HepG2 (cell line): Measurements from ENCODE around the gene POFUT1. TPM values are rescaled to one million over a fixed set of nuclear protein-coding genes. Genes with fewer than 3 reads are reported as not detected.

Experiments
- FIP1L1 ChIP-seq: fragments of 200-400 bp; formaldehyde crosslinking; IDR thresholded peaks from 2 replicates; pipeline ENCODE4 v1.6.1; 2018; ENCODE audit warnings: low read depth, mild to moderate bottlenecking, low read length, moderate library complexity, borderline replicate concordance; ENCODE audit not compliant: insufficient read depth
- GTF3A ChIP-seq: sonication (generic); formaldehyde crosslinking; conservative IDR thresholded peaks from 2 replicates; pipeline ENCODE4 v1.4.0; 2020; ENCODE audit warnings: mild to moderate bottlenecking, missing genetic modification reagents
- MAFF ChIP-seq: IDR thresholded peaks from 2 replicates; pipeline ENCODE4 v1.6.1; 2011; ENCODE audit warnings: low read depth, low read length, improper control_type of control experiment
- MAFK ChIP-seq, 2 experiments: IDR thresholded peaks in 1 of 2; conservative IDR thresholded peaks in 1 of 2; 2 replicates each; pipeline ENCODE4 v1.6.1; 2011; ENCODE audit warnings: improper control_type of control experiment in 2 of 2, low read length in 2 of 2
- MXI1 ChIP-seq: IDR thresholded peaks from 3 replicates; pipeline ENCODE4 v1.6.1; 2012; ENCODE audit warnings: low read depth, low read length, inconsistent platforms, borderline replicate concordance
- NONO ChIP-seq, 2 experiments: fragments of 450-650 bp in 1 of 2; sonication (generic) in 1 of 2; formaldehyde crosslinking in 1 of 2; IDR thresholded peaks in 1 of 2; conservative IDR thresholded peaks in 1 of 2; 2 replicates each; pipeline versions ENCODE4 v1.6.1 to v1.8.0; 2017 to 2022; ENCODE audit warnings: mild to moderate bottlenecking in 1 of 2, missing genetic modification reagents in 1 of 2, moderate library complexity in 1 of 2
- RBM22 ChIP-seq: fragments of 200-400 bp; formaldehyde crosslinking; optimal IDR thresholded peaks from 2 replicates; pipeline ENCODE3; 2017; ENCODE audit warnings: mild to moderate bottlenecking, low read length, moderate library complexity
- REL ChIP-seq: sonication (generic); formaldehyde crosslinking; conservative IDR thresholded peaks from 2 replicates; pipeline ENCODE4 v1.8.0; 2022; ENCODE audit warnings: mild to moderate bottlenecking, missing genetic modification reagents, moderate library complexity
- SCMH1 ChIP-seq: sonication (generic); formaldehyde crosslinking; IDR thresholded peaks from 2 replicates; pipeline ENCODE4 v1.9.0; 2021; ENCODE audit warnings: missing genetic modification reagents, mild to moderate bottlenecking, borderline replicate concordance
- ZNF20 ChIP-seq: sonication (generic); formaldehyde crosslinking; IDR thresholded peaks from 2 replicates; pipeline ENCODE4 v1.4.0; 2020; ENCODE audit warnings: mild to moderate bottlenecking, moderate library complexity, missing genetic modification reagents
- ZNF44 ChIP-seq: sonication (generic); formaldehyde crosslinking; IDR thresholded peaks from 2 replicates; pipeline ENCODE4 v1.5.1; 2020; ENCODE audit warnings: mild to moderate bottlenecking, missing genetic modification reagents
- ZNF724P ChIP-seq: sonication (generic); formaldehyde crosslinking; IDR thresholded peaks from 2 replicates; pipeline ENCODE4 v1.8.0; 2022; ENCODE audit warnings: missing genetic modification reagents, borderline replicate concordance
- polyA plus RNA-seq, 8 experiments: library from polyadenylated mRNA; depleted of rRNA in 3 of 8; stranded (reverse) in 7 of 8; unstranded in 1 of 8; fragments of >200 nt; fragmentation: Illumina TruSeq in 4 of 8; extraction: Trizol in 4 of 8; gene quantifications; 2 replicates each; pipeline versions ENCODE4 v1.2.1 to v1.2.3, GENCODE V29; 2011 to 2016; ENCODE audit warnings: low read depth in 4 of 8, missing spikeins in 1 of 8, mixed read lengths in 1 of 8; ENCODE audit not compliant: insufficient read depth in 1 of 8
- total RNA-seq, 5 experiments: library from RNA; depleted of rRNA; stranded (reverse); fragments of >200 nt; fragmentation: Illumina TruSeq; extraction: Trizol; gene quantifications; 2 replicates each; pipeline ENCODE4 v1.2.3, GENCODE V29; 2016; ENCODE audit warnings: low read depth in 1 of 5
- TF ChIP-seq, protein P1 (sequence below): sonication (generic); formaldehyde crosslinking; IDR thresholded peaks from 2 replicates; pipeline ENCODE4 v1.9.0; 2021; ENCODE audit warnings: missing genetic modification reagents, borderline replicate concordance
- TF ChIP-seq, protein P2 (sequence below): IDR thresholded peaks from 2 replicates; pipeline ENCODE4 v1.6.1; 2016; ENCODE audit warnings: low read depth, control low read depth
- TF ChIP-seq, protein P3 (sequence below): sonication (generic); formaldehyde crosslinking; IDR thresholded peaks from 2 replicates; pipeline ENCODE4 v1.4.0; 2020; ENCODE audit warnings: missing genetic modification reagents, mild to moderate bottlenecking, borderline replicate concordance
- TF ChIP-seq, protein P4 (sequence below): sonication (generic); formaldehyde crosslinking; IDR thresholded peaks from 2 replicates; pipeline ENCODE4 v1.8.1; 2022; ENCODE audit warnings: low read depth, mild to moderate bottlenecking, missing genetic modification reagents
- TF ChIP-seq, protein P5 (sequence below): sonication (generic); formaldehyde crosslinking; IDR thresholded peaks from 2 replicates; pipeline ENCODE4 v1.8.0; 2022; ENCODE audit warnings: missing genetic modification reagents, mild to moderate bottlenecking, moderate library complexity, borderline replicate concordance

POFUT1 gene
- total and polyA plus RNA-seq, 2 of the 13 experiments (the other 11 are each of a cell fraction or from before 2014, with no cell fraction given): 35.5 to 58.3 TPM

DNA sequence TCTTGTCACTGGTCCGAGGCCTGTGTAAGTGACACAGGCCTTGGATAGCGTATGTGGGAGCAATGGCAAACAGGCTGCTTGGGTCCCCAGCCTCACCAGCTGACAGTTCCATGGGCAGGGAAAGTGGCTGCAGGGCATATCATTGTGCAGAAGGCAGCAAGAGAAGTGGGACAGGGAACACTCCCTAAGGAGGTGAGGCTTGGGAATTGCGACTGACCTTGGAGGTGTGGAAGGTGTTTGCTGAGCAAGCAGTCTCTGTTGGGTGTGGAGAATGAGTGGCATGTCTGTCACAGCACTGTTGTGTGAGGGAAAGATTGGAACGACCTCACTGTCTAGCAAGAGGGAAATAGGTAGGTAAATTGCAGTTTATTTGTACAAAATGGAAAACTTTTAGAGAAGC, 16.8 kb downstream of the POFUT1 start (continued):
- TF ChIP-seq, protein P1, sequence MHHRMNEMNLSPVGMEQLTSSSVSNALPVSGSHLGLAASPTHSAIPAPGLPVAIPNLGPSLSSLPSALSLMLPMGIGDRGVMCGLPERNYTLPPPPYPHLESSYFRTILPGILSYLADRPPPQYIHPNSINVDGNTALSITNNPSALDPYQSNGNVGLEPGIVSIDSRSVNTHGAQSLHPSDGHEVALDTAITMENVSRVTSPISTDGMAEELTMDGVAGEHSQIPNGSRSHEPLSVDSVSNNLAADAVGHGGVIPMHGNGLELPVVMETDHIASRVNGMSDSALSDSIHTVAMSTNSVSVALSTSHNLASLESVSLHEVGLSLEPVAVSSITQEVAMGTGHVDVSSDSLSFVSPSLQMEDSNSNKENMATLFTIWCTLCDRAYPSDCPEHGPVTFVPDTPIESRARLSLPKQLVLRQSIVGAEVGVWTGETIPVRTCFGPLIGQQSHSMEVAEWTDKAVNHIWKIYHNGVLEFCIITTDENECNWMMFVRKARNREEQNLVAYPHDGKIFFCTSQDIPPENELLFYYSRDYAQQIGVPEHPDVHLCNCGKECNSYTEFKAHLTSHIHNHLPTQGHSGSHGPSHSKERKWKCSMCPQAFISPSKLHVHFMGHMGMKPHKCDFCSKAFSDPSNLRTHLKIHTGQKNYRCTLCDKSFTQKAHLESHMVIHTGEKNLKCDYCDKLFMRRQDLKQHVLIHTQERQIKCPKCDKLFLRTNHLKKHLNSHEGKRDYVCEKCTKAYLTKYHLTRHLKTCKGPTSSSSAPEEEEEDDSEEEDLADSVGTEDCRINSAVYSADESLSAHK: no peak
- no peak for TF ChIP-seq MXI1
- no peak for TF ChIP-seq SCMH1 (CRISPR knock-in tag)
- peak; percentile 20 to 55; a peak in 2 of 4 replicates for TF ChIP-seq MAFK (conservative IDR thresholded peaks at IDR 0.05 in 1 of 2, IDR thresholded peaks at IDR 0.05 in 1 of 2; ENCODE audit: low read length in 2 of 2)
- TF ChIP-seq, protein P2, sequence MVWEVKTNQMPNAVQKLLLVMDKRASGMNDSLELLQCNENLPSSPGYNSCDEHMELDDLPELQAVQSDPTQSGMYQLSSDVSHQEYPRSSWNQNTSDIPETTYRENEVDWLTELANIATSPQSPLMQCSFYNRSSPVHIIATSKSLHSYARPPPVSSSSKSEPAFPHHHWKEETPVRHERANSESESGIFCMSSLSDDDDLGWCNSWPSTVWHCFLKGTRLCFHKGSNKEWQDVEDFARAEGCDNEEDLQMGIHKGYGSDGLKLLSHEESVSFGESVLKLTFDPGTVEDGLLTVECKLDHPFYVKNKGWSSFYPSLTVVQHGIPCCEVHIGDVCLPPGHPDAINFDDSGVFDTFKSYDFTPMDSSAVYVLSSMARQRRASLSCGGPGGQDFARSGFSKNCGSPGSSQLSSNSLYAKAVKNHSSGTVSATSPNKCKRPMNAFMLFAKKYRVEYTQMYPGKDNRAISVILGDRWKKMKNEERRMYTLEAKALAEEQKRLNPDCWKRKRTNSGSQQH (CRISPR knock-in tag): no peak
- TF ChIP-seq GTF3A (CRISPR knock-in tag): no peak
- TF ChIP-seq REL (CRISPR knock-in tag): 0 out of 2 replicates have a peak, but pooled peaks have one; percentile 33
- TF ChIP-seq MAFF: 0 out of 2 replicates have a peak, but pooled peaks have one; percentile 27
- TF ChIP-seq RBM22: peak; percentile 38
- TF ChIP-seq, protein P3, sequence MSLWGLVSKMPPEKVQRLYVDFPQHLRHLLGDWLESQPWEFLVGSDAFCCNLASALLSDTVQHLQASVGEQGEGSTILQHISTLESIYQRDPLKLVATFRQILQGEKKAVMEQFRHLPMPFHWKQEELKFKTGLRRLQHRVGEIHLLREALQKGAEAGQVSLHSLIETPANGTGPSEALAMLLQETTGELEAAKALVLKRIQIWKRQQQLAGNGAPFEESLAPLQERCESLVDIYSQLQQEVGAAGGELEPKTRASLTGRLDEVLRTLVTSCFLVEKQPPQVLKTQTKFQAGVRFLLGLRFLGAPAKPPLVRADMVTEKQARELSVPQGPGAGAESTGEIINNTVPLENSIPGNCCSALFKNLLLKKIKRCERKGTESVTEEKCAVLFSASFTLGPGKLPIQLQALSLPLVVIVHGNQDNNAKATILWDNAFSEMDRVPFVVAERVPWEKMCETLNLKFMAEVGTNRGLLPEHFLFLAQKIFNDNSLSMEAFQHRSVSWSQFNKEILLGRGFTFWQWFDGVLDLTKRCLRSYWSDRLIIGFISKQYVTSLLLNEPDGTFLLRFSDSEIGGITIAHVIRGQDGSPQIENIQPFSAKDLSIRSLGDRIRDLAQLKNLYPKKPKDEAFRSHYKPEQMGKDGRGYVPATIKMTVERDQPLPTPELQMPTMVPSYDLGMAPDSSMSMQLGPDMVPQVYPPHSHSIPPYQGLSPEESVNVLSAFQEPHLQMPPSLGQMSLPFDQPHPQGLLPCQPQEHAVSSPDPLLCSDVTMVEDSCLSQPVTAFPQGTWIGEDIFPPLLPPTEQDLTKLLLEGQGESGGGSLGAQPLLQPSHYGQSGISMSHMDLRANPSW (CRISPR knock-in tag): no peak
- TF ChIP-seq, protein P4, sequence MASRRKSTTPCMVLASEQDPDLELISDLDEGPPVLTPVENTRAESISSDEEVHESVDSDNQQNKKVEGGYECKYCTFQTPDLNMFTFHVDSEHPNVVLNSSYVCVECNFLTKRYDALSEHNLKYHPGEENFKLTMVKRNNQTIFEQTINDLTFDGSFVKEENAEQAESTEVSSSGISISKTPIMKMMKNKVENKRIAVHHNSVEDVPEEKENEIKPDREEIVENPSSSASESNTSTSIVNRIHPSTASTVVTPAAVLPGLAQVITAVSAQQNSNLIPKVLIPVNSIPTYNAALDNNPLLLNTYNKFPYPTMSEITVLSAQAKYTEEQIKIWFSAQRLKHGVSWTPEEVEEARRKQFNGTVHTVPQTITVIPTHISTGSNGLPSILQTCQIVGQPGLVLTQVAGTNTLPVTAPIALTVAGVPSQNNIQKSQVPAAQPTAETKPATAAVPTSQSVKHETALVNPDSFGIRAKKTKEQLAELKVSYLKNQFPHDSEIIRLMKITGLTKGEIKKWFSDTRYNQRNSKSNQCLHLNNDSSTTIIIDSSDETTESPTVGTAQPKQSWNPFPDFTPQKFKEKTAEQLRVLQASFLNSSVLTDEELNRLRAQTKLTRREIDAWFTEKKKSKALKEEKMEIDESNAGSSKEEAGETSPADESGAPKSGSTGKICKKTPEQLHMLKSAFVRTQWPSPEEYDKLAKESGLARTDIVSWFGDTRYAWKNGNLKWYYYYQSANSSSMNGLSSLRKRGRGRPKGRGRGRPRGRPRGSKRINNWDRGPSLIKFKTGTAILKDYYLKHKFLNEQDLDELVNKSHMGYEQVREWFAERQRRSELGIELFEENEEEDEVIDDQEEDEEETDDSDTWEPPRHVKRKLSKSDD (CRISPR knock-in tag): no peak
- no peak for TF ChIP-seq NONO (IDR thresholded peaks at IDR 0.05)
- TF ChIP-seq NONO (CRISPR knock-in tag; conservative IDR thresholded peaks at IDR 0.05): no peak
- TF ChIP-seq ZNF20 (CRISPR knock-in tag): no peak
- TF ChIP-seq ZNF44: no peak
- no peak for TF ChIP-seq ZNF724P
- no peak for TF ChIP-seq FIP1L1
- TF ChIP-seq, protein P5, sequence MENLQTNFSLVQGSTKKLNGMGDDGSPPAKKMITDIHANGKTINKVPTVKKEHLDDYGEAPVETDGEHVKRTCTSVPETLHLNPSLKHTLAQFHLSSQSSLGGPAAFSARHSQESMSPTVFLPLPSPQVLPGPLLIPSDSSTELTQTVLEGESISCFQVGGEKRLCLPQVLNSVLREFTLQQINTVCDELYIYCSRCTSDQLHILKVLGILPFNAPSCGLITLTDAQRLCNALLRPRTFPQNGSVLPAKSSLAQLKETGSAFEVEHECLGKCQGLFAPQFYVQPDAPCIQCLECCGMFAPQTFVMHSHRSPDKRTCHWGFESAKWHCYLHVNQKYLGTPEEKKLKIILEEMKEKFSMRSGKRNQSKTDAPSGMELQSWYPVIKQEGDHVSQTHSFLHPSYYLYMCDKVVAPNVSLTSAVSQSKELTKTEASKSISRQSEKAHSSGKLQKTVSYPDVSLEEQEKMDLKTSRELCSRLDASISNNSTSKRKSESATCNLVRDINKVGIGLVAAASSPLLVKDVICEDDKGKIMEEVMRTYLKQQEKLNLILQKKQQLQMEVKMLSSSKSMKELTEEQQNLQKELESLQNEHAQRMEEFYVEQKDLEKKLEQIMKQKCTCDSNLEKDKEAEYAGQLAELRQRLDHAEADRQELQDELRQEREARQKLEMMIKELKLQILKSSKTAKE (CRISPR knock-in tag): 0 out of 2 replicates have a peak, but pooled peaks have one; percentile 18
